GM12874 (cell line): ENCODE measurements around the gene ENPEP.

ENCODE experiments used
- TF ChIP-seq, protein P1 (sequence below): IDR thresholded peaks from 2 replicates; pipeline ENCODE4 v1.5.1; 2011; ENCODE audit warnings: low read depth, mild to moderate bottlenecking, control low read depth, low read length, moderate library complexity; ENCODE audit not compliant: insufficient read depth

ENPEP gene

DNA sequence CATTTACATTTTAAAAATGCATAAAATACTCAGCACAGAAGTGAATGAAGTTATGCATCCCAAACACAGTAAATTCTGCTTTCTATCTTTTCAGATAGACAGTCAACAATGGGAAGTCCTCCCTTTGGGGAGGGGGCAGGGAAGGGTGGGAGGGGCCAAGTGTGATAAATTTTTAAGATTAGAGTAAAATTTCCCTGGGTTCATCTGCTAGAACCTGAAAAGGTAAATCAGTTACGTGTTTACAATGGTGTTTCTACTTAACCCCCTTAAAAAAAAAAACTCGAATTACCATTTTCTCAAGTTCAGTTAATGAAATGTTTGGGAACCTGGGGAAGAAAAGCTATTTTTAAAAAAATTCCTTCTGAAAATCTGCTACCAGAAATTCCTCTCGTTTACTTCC lies 137.8 kb downstream of the ENPEP start:
- TF ChIP-seq, protein P1, sequence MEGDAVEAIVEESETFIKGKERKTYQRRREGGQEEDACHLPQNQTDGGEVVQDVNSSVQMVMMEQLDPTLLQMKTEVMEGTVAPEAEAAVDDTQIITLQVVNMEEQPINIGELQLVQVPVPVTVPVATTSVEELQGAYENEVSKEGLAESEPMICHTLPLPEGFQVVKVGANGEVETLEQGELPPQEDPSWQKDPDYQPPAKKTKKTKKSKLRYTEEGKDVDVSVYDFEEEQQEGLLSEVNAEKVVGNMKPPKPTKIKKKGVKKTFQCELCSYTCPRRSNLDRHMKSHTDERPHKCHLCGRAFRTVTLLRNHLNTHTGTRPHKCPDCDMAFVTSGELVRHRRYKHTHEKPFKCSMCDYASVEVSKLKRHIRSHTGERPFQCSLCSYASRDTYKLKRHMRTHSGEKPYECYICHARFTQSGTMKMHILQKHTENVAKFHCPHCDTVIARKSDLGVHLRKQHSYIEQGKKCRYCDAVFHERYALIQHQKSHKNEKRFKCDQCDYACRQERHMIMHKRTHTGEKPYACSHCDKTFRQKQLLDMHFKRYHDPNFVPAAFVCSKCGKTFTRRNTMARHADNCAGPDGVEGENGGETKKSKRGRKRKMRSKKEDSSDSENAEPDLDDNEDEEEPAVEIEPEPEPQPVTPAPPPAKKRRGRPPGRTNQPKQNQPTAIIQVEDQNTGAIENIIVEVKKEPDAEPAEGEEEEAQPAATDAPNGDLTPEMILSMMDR, result no peak

DNA sequence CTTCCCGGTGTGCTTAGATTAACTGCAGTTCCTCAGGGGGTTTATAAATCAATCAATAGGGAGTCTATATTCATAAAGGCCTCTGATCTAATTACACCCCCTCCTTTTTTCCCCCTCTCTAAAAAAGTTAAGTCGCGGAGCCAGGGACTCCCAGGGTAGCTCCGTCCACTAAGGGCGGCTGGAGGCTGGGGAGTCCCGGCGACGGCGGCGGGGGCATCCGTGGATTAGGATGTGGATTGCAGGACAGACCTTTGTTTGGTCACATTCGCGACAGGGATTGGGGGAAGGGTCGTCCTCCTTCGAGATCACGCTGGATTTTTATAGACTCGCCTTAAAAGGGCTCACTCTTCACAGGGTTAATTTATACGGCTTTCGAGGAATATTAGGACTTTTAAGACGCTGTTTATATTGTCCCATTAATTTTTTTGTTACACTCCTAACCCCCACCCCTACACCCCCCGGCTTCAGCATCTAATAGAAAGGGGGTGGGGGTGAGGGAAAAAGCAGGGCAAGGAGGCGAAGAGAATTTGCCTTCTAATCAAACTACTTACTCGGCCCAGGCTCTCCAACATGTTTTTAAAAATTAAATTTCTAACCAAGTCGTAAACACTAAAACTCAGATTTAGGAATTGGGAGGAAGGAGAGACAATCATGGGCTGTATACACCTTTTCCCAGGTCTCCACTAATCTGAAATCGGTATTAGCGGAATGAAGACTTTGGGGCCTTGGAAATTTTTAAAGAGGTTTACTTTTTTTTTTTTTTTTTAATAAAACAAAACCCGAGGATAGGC lies 138.4 kb downstream of the ENPEP start:
- TF ChIP-seq, protein P1, result no peak
